GM11168 (cell line): ENCODE results near the gene C1GALT1.
"Not testable (repeated sequence)": the region's sequence is repeated elsewhere in the genome, so short reads cannot be mapped to it uniquely, and the experiment has no call there.

ENCODE experiments used
- in situ Hi-C: fragments of 300-500 bp; cut with MboI; formaldehyde crosslinking; loops from one replicate; pipeline ENCODE4 v1.12.0; 2022; ENCODE audit warnings: low sequenced_read_pairs; ENCODE audit not compliant: unreplicated experiment

The C1GALT1 gene

GRCh38 chr7:7228472-7228871, 46.1 kb downstream of the C1GALT1 start:
- in situ Hi-C loops = no loop called here

- in situ Hi-C loops = no loop called here
Measured at GRCh38 chr7:7228967-7229366, 46.6 kb downstream of the C1GALT1 start.

DNA sequence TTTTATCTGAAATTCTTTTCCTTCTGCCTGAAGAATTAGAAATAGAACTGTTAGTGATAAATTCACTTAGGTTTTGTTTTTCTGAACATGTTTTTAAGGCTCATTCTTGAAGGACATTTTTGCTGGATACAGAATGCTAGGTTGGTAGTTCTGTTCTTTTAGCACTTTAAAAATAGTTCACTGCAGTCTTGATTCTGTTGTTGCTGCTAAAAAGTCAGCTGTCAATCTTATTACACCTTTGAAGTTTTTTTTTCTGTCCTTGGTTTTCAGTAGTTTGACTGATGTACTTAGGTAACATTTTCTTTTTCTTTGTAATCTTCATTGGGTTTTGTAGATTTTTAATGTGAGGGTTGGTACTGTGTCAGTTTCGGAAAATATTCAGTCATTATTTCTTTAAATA, 48.7 kb downstream of the C1GALT1 start:
- in situ Hi-C loops = no loop called here

- in situ Hi-C loops = no loop called here
Measured at GRCh38 chr7:7231865-7232264, 49.5 kb downstream of the C1GALT1 start.

GRCh38 chr7:7235347-7235746, 53.0 kb downstream of the C1GALT1 start:
- in situ Hi-C loops = no loop called here

GRCh38 chr7:7236041-7236440, 53.7 kb downstream of the C1GALT1 start:
- in situ Hi-C loops = no loop called here

DNA sequence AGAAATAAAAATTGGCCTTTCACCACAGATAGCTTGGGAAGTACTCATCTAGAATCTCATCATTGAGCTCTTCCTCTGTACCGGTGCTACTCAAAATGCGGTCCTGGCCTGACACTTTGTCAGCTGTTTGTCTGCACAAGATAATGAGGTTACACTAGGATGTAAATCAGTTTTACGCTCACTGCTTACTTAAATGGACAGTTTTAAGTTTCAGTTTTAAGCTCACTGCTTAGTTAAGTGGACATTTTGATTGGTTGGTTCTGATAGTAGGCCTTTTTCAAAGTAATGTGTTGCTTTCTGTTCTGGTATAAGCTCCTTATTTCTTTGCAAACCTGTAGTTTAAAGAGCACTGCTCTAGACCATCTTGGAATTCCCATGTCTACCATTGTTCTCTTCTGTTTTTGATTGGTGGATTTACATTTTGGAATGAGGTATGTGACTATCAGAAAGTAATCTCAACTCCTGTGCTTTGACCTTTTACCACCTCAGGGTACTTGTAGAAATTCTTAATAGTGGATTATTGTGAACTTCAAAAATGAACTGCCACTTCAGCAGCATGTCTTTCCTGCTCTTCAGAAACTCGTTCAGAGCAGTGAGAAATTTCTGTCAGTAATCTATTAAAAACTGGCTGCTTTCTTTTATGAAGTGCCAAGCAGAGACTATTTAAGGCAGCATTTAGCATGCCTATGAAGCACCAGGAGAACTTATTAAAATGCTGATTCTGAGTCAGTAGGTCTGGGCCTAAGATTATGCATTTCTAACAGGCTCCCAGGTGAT, 55.0 kb downstream of the C1GALT1 start:
- in situ Hi-C loops = no loop called here

GRCh38 chr7:7237978-7238267, 55.6 kb downstream of the C1GALT1 start:
- in situ Hi-C loops = no loop called here

- in situ Hi-C loops = no loop called here
Measured at GRCh38 chr7:7239346-7239745, 57.0 kb downstream of the C1GALT1 start.

- in situ Hi-C loops = no loop called here
Measured at GRCh38 chr7:7242899-7243298, 60.6 kb downstream of the C1GALT1 start.

- in situ Hi-C loops = not testable (repeated sequence)
Measured at GRCh38 chr7:7245233-7245632, 62.9 kb downstream of the C1GALT1 start.

- in situ Hi-C loops = no loop called here
Measured at GRCh38 chr7:7246223-7246622, 63.9 kb downstream of the C1GALT1 start.

- in situ Hi-C loops = no loop called here
Measured at GRCh38 chr7:7247658-7248057, 65.3 kb downstream of the C1GALT1 start.

DNA sequence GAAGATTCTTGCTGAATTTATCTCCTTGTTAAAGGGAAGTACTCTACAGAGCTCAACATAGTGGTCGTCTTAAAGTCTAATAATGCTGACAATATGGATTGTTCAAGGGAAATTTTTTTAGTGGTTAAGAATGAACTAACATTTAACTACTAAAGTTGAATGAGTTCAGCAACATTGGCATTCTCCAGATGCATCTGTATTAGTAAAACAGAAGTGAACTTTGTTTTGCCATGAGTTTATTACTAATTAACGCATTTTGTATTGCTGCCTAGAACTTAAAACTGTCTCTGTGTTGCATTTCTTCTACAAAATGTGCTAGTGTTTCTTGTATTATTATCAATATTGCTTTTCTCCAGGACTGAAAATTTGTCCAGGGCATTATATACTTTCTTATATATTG, 67.5 kb downstream of the C1GALT1 start:
- in situ Hi-C loops = loop anchor here (10.0 kb wide), 1 partner anchor 65 kb away; the partner anchor contains the start of gene C1GALT1

GRCh38 chr7:7251742-7252141, 69.4 kb downstream of the C1GALT1 start:
- in situ Hi-C loops = loop anchor here (10.0 kb wide), 1 partner anchor 67 kb away; the partner anchor contains the start of gene C1GALT1

GRCh38 chr7:7254319-7254718, 72.0 kb downstream of the C1GALT1 start:
- in situ Hi-C loops = loop anchor here (10.0 kb wide), 1 partner anchor 70 kb away; the partner anchor contains the start of gene C1GALT1

DNA sequence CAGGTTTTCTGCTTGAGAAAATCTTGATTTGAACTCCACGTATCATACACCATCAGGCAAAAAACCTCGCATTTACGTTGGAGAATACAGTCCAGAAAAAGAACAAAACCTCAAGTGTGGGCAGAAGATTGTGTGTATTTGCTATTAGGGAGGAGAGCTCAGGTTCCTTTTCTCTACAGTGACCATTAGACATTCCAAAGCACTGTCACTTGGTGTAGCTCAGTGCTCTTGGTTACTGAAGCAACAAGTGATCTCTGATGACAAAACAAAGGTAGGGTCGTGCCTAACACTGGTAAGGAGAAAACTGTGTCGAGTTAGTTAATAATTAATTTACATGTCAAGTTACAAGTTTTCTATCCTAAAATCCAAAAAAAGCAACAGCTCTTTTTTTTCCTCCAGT, 72.6 kb downstream of the C1GALT1 start:
- in situ Hi-C loops = loop anchor here (10.0 kb wide), 1 partner anchor 70 kb away; the partner anchor contains the start of gene C1GALT1

DNA sequence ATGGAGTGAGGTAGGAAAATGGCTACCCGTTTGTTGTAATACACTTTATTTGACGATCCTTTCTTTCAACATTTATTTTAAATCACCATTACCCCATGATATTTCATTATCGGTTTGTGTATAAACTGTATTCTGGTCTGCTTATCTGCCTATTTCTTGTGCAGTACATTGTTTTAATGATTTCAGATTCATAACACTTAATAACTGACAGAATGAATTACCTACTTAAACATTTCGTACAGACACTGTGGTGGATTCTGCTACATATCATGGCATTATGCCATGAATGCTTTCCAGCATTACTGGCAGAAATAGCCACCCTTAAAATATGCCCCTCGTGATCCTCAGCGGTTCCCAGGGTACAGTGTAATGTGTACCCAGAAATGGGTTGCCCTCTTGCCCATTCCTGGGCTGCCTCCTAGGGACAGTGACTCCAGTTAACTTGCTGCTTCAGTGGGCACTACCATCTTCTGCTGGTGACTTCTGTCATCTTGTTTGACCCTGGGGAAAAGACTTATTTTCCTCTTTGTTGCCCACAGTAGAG, 74.5 kb downstream of the C1GALT1 start:
- in situ Hi-C loops = loop anchor here (10.0 kb wide), 1 partner anchor 72 kb away; the partner anchor contains the start of gene C1GALT1

DNA sequence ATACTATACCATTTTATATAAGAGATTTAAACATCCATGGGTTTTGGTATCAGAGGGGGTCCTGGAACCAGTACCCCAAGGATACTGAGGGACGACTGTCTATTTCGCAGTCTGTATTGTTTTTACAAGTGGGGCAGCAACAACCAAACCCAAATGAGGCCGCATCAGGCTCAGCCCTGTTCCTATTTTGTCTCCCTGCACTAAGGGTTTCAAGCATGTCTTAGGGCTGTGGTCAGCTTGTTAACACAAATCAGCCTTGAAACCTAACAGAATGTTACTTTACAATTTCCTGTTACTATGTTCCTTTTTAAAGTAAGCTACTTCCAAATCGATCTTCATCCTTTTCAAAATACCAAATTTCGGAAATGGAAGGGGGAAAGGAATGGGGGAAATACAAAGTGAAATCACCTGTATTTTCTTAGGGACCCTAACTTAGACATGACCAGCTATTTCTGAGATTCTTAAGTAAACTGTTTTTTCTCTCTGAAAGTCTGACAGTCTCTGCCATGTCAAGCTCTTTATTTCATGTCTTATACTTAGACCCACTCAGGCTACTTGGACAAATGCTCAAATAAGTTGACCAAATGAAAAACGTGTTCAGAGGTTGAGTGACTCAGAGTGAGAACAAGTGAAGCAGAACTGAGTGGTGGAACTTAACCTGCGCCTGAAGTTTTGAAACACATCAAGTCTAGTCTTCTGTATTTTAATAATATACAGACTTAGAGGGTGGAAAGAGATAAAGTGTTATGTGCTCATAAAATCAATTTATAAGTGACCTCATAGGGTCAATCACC, 75.8 kb downstream of the C1GALT1 start:
- in situ Hi-C loops = loop anchor here (10.0 kb wide), 1 partner anchor 73 kb away; the partner anchor contains the start of gene C1GALT1

- in situ Hi-C loops = no loop called here
Measured at GRCh38 chr7:7261863-7262262, 79.5 kb downstream of the C1GALT1 start.
